ENCODE data around the gene SERPINB8.

DNA sequence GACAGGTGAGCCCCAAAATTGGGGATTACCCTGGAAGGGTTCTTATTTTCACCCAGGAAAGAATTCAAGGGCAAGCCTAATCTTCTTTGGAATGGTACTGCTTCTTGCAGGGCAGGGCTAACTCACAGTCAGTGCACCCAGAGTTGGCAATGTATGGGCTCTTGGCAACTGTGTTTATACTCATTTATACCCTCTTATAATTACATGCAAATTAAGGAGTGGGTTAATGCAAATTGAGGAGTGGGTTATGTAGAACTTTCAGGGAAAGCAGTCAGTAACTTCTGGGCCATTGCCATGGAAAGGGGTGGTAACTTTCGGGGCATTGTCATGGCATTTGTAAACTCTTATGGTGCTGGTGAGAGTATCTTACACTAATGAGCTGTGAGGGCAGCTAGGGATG, 59.2 kb downstream of the SERPINB8 start:
- TF ChIP-seq, protein P1, sequence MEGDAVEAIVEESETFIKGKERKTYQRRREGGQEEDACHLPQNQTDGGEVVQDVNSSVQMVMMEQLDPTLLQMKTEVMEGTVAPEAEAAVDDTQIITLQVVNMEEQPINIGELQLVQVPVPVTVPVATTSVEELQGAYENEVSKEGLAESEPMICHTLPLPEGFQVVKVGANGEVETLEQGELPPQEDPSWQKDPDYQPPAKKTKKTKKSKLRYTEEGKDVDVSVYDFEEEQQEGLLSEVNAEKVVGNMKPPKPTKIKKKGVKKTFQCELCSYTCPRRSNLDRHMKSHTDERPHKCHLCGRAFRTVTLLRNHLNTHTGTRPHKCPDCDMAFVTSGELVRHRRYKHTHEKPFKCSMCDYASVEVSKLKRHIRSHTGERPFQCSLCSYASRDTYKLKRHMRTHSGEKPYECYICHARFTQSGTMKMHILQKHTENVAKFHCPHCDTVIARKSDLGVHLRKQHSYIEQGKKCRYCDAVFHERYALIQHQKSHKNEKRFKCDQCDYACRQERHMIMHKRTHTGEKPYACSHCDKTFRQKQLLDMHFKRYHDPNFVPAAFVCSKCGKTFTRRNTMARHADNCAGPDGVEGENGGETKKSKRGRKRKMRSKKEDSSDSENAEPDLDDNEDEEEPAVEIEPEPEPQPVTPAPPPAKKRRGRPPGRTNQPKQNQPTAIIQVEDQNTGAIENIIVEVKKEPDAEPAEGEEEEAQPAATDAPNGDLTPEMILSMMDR (IDR thresholded peaks at IDR 0.05): no peak
- no peak for TF ChIP-seq POLR2A (IDR thresholded peaks at IDR 0.05)

All from tibial nerve (tissue), 3 donors.